Thoracic aorta (tissue), 2 donors: ENCODE results near the gene KITLG. TPM values are rescaled to one million over a fixed set of nuclear protein-coding genes. Genes with fewer than 3 reads are reported as not detected.

ENCODE experiments used
- ATAC-seq: fragments of 150-250 bp; one replicate; pipeline ENCODE4 v1.8.0; 2017; ENCODE audit warnings: low read depth; ENCODE audit not compliant: insufficient number of reproducible peaks, low FRiP score
- DNase-seq: peaks from one replicate; pipeline ENCODE4 v3.0.0-alpha.2; 2020; ENCODE audit warnings: low spot score
- H3K27ac ChIP-seq, 2 donors: fragments of 200-600 bp; sonication (generic); 1 replicate in 1 of 2; 2 replicates in 1 of 2; pipeline ENCODE4 v1.5.1; 2016; ENCODE audit warnings: mild to moderate bottlenecking in 2 of 2, moderate library complexity in 2 of 2
- H3K27me3 ChIP-seq: fragments of 200-600 bp; sonication (generic); replicated peaks from 2 replicates; pipeline ENCODE4 v1.6.0; 2016; ENCODE audit warnings: mild to moderate bottlenecking; ENCODE audit not compliant: insufficient read depth
- H3K36me3 ChIP-seq: fragments of 200-600 bp; sonication (generic); one replicate; pipeline ENCODE4 v1.5.1; 2016
- H3K4me1 ChIP-seq, 2 donors: fragments of 200-600 bp; sonication (generic); 1 replicate in 1 of 2; 2 replicates in 1 of 2; pipeline versions ENCODE4 v1.5.1 to v1.6.0; 2016; ENCODE audit warnings: low read depth in 2 of 2, mild to moderate bottlenecking in 1 of 2; ENCODE audit not compliant: control insufficient read depth in 1 of 2
- H3K4me3 ChIP-seq: fragments of 200-600 bp; sonication (generic); 2 replicates; pipeline ENCODE4 v1.5.1; 2016; ENCODE audit warnings: mild to moderate bottlenecking
- H3K9me3 ChIP-seq: fragments of 200-600 bp; sonication (generic); 2 replicates; pipeline ENCODE4 v1.5.1; 2016
- total RNA-seq, 2 donors: library from RNA; depleted of rRNA; stranded (reverse); fragments of >200 nt; gene quantifications; one replicate each; pipeline versions ENCODE4 v1.1.0 to v1.2.3, GENCODE V29; 2016
- TF ChIP-seq, protein P1 (sequence below): fragments of 200-600 bp; sonication (generic); IDR thresholded peaks from one replicate; pipeline ENCODE4 v1.5.1; 2019; ENCODE audit warnings: antibody characterized with exemption

The KITLG gene
- total RNA-seq, 2 donors from 2014 or later, result 19.4 to 29.9 TPM

DNA sequence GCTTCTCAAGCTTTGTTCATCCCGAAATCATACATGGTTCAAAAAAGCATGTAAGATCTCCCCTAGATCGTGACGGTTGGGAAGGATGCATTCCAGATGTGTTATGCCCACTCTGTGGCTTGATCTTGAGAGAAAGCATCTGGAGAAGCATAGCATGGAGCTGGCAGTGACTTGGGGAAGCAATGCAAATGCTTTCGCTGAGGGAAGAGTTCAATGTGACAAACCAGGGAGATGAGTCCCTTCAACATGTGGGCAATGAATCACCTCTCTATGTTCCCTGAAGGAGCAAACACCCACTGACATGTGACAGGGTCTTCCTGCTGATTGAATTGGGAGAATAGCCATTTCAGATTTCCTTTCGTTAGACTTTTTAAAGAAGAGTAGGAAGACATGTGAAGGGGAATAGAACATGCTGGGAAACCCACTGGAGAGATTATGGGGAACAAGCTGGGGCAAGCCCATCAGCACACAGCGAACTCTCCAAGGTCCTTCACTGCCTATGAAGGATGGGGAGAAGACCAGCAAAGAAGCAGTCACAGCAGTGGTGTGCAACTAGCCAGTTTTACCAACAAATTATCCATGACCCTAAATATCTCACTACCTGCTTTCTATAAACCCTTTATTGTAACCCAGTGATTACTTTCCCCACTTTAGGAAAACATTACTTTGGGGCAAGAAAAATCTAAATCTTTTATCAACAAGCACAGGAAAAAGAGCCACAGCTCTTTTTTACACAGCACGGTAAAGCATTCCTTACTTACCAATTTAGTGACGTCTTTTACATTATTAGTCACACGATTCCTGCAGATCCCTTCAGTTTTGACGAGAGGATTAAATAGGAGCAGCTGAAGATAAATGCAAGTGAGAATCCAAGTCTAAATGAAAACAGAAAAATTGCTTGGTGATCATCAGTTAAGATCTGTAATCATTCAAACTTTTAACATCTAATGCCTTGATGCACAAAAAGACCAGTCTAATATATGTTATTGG is 35.0 kb downstream of the KITLG start:
- ATAC-seq (no peak), DNase-seq (no peak)
- no peaks in the 10 kb centered on the region for H3K9me3 ChIP-seq
- TF ChIP-seq, protein P1, sequence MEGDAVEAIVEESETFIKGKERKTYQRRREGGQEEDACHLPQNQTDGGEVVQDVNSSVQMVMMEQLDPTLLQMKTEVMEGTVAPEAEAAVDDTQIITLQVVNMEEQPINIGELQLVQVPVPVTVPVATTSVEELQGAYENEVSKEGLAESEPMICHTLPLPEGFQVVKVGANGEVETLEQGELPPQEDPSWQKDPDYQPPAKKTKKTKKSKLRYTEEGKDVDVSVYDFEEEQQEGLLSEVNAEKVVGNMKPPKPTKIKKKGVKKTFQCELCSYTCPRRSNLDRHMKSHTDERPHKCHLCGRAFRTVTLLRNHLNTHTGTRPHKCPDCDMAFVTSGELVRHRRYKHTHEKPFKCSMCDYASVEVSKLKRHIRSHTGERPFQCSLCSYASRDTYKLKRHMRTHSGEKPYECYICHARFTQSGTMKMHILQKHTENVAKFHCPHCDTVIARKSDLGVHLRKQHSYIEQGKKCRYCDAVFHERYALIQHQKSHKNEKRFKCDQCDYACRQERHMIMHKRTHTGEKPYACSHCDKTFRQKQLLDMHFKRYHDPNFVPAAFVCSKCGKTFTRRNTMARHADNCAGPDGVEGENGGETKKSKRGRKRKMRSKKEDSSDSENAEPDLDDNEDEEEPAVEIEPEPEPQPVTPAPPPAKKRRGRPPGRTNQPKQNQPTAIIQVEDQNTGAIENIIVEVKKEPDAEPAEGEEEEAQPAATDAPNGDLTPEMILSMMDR, result no peak
- H3K27ac ChIP-seq, result no peak overlapping the region
- H3K36me3 ChIP-seq, result no peaks in the 10 kb centered on the region
- no peak overlapping the region for H3K4me3 ChIP-seq
- no peaks in the 10 kb centered on the region for H3K27me3 ChIP-seq
- peaks cover 7 to 9% of the 10 kb centered on the region in 2 donors for H3K4me1 ChIP-seq

DNA sequence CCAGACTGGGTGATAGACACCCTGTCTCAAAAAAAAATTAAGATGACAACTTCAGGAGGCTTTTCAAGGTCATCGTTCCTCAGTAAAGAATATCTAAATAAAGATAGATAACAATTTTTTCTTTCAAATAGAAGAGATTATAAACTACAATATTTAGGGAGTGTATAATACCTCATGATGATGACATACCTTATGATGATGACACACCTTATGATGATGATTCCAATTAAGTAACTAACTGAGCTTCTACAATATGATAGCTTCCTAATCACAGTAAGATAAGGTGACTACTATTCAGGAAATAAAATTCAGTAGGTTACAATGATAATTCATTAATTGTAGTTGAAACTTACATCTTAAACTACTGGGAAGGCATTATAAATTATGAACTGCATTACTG is 40.4 kb downstream of the KITLG start:
- H3K27ac ChIP-seq, result no peak overlapping the region
- DNase-seq (no peak), ATAC-seq (no peak)
- no peak overlapping the region for H3K4me3 ChIP-seq
- H3K9me3 ChIP-seq, result no peaks in the 10 kb centered on the region
- H3K27me3 ChIP-seq, result no peaks in the 10 kb centered on the region
- TF ChIP-seq, protein P1, result no peak
- H3K36me3 ChIP-seq, result no peaks in the 10 kb centered on the region
- H3K4me1 ChIP-seq, result no peaks in the 10 kb centered on the region

DNA sequence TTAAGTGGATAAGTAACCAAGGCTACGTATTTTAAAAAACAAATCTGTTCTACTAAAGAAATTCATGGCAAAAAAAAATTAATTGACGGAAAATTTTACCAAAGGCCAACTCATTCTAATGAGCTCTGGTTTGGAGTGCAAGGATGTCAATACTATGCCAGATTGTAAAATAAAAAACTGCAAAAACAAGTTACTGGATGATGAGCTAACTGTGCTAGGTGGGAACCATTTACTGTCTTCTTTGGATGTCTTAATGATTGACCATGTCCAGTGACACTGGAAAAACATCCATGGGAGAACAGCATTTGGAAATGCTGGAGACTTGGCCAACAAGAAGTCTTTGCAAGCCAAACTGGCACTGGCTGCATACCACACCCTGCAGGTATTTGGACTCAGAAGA is 41.6 kb downstream of the KITLG start:
- H3K36me3 ChIP-seq, result no peaks in the 10 kb centered on the region
- no peak overlapping the region for H3K27ac ChIP-seq
- no peaks in the 10 kb centered on the region for H3K9me3 ChIP-seq
- TF ChIP-seq, protein P1, result no peak
- no peak overlapping the region for H3K4me3 ChIP-seq
- DNase-seq, result no peak
- H3K27me3 ChIP-seq, result no peaks in the 10 kb centered on the region
- no peaks in the 10 kb centered on the region for H3K4me1 ChIP-seq
- no peak for ATAC-seq

DNA sequence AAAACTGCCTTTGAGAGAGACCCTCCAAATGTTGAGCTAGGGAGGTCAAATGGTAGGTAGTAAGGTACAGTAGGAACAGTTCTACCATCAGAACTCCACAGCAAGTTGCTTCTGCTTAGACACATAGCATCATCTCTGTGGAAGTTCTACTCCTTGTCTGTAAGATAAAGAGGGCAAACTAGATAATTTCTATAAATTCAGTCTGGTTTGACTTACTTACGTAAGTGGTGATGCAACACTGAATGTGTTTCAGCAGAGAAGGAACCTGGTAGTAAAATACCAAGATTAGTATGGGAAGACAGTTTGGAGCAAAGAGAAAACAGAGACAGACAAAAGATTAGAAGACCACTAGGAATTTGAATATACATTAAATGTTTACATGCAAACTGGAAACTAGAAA is 42.0 kb downstream of the KITLG start:
- Histone ChIP-seq H3K27me3 (no peaks in the 10 kb centered on the region), H3K9me3 (no peaks in the 10 kb centered on the region), H3K36me3 (no peaks in the 10 kb centered on the region), H3K4me1 (no peaks in the 10 kb centered on the region), H3K4me3 (no peak overlapping the region), H3K27ac (no peak overlapping the region)
- ATAC-seq (no peak), DNase-seq (no peak)
- TF ChIP-seq, protein P1, result no peak

DNA sequence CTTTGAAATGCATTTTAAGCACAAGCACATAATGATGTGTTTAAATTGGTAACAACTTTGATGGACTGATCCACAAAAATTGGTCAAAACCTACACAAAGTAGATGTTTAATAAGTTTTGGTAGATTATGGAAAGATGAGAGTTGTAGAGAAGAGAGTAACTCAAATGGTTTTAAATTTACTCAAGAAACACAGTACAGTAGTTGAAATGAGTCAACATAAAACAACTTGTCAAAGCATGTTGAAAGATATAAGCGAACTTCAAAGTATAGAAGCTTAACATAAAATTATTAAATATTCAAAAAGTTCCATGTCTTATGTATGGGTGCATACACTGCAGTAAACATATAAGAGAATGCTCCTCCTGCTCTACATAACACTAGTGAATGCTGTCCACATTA is 49.4 kb downstream of the KITLG start:
- ATAC-seq (no peak), DNase-seq (no peak)
- no peaks in the 10 kb centered on the region for H3K27me3 ChIP-seq
- H3K36me3 ChIP-seq, result no peaks in the 10 kb centered on the region
- H3K9me3 ChIP-seq, result peaks cover 5% of the 10 kb centered on the region
- H3K4me3 ChIP-seq, result no peak overlapping the region
- TF ChIP-seq, protein P1, result no peak
- H3K4me1 ChIP-seq, result peaks cover 13 to 17% of the 10 kb centered on the region in 2 donors
- H3K27ac ChIP-seq, result no peak overlapping the region
